ENCODE results near the gene PPM1A. TPM values are rescaled to one million over a fixed set of nuclear protein-coding genes. Genes with fewer than 3 reads are reported as not detected.

The PPM1A gene
- total RNA-seq, 2 experiments from 2014 or later, result 47.3 to 52.6 TPM

DNA sequence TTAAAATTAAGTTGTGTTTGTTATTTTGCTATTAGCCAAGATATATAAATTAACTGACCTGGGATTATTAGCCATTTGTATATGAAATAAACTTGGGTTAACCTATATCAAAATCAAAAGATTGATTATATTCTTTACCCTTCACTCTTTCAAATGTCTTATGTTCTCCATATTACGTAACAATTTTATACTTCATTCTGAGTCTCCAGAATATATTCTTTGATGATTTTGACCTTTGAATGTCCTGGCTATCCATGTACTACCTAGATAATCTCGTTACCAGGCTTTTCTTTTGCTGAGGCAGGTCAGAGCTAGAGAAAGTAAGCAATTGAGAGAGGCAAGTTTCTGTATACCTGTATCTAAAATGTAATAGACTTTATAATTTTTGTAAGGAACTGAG, 3.6 kb downstream of the PPM1A start:
- CTCF ChIA-PET, result no interaction called here

DNA sequence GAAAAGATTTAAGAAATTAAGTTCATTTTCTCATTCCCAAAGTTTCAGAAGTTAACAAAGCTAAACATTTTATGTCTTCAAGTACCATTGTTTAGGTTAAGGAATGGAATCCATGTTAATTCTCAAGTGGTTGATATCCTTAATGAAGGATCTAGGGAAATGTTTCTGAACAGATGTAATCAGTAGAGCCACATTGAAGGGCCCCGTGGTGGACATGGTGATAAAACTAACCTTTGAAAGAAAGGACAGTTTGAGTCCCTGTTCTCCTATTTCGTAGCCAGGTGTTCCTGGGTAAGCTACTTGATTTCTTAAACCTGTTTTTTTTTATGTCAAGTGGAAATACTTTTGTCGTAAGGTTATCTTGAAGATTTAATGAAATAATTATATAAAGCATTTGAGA, 4.6 kb downstream of the PPM1A start:
- ChIA-PET CTCF (no interaction called here), POLR2A (no interaction called here)

More for the DNA sequence above, 3.6 kb downstream of the PPM1A start:
- POLR2A ChIA-PET, result no interaction called here

DNA sequence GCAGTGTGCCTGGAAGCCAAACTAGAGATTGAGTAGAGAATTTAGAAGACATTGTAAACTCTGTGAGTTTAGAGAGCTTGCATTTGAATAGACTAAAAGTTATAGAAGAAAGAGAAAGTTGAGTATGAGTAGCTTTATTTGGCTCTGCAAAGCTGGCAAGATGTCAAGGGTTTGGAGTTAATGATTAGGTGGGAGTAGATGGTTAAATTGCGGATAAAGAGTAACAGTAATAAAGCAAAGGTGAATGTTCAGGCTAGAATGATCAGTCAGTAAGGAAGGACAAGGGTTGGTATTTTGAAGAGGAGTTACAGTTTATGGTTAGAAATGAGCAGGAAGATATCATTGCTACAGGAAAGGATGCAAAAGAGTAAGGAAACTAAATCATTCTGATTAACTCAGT, 5.2 kb downstream of the PPM1A start:
- POLR2A ChIA-PET, result no interaction called here
- CTCF ChIA-PET, result no interaction called here

DNA sequence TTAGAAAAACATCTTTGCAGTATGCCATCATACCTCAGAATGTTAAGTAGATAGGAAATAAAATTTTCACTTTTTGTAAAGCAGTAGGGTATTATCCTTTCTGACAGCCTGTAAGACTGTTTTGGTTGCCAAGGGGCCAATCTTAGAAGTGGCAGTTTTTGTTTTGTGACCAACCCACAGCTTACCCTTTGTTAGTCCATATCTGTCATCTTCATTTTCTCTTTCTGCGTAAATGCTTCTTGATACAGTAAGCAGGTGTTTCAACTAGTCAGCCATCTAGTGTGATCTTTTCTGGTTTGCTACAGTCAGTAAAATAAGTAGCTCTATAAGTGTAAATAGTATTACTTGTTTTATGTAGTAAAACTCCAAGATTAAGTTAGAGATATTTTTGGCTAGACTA, 8.8 kb downstream of the PPM1A start:
- ChIA-PET POLR2A (no interaction called here), CTCF (interaction anchor here (0.7 kb wide), 1 partner anchor 8 kb away, joined by 3 read pairs; no protein-coding TSS in a partner anchor)

DNA sequence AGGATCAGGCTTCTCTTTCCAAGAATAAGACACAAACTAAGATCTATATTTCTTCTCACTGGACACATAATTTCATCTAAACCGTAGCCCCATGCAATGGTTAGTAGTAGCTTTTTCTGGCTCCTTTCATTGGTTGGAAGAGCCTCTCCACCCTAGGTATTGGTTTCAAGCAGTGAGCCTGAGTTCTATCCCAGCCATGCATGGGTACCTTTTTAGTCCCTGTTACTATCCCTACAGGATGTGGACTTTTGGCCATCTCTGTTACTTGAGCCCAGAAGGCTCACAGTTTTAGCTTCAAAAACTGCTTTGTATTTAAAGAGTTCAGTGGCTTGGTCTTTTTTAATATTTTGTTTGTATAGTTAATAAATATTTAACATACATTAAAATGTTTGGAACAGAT, 16.1 kb downstream of the PPM1A start:
- ChIA-PET CTCF (interaction anchor here (1.1 kb wide), 1 partner anchor 14 kb away, joined by 3 read pairs; no protein-coding TSS in a partner anchor), POLR2A (no interaction called here)

DNA sequence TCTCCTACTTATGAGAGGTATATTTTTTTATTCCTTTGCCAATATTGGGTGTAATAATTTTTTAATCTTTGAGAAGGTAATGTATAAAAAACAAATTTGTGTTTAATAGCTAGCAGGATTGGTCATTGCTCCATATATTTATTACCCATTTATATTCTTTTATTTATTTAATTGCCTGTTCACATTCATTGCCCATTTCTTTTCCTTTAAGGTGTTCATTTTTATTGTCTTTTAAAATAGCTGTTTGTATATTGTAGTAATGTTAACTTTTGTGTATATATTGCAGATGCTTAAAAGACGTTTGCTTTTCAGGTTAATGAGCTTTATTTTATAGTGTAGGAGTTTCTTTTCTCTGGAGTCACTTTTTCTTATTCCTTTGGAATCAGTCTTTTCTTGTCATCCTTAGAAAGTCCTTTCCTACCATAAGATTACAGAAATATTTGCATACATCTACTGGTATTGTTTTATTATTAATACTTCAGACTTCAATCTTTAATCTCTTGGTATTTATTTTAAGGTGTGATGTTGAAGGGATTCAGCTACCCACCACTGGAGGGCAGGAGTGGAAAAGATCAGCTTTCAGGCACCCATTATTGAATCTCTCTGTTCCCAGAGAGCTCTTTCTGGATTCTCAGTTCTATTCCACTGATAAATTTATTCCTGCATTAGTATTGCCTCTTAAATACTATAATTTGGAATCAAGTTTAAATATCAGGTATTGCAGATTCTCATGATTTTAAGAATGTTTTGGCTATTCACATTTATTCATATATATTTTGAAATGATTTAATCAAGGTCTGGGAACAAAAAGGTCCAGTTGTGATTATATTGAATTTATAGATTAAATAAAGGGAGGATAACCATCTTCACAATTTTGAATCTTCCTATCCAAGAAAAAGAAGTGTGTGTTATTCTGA, 17.3 kb downstream of the PPM1A start:
- POLR2A ChIA-PET, result interaction anchor here (1.0 kb wide), 1 partner anchor 17 kb away, joined by 4 read pairs; the partner anchor contains the start of gene PPM1A

DNA sequence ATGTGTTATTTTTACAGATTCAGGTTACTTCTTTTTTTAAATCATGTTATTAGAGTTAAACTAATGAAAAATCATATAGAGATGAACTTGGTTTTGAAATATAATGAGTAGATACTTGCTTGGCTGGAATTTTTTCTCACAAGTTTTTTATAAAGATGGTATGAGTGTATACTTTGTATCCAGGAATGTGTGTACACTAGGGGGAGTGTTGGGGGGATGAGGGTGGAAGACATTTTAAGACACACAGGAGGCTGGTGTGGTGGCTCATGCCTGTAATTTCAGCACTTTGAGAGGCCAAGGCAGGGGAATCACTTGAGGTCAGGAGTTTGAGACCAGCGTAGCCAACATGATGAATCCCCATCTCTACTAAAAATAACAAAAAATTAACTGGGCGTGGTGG, 23.2 kb downstream of the PPM1A start:
- ChIA-PET POLR2A (no interaction called here), CTCF (no interaction called here)

More for the DNA sequence above, 17.3 kb downstream of the PPM1A start:
- CTCF ChIA-PET, result interaction anchor here (1.2 kb wide), 2 partner anchors 8 to 10 kb away, joined by 3 to 4 read pairs; no protein-coding TSS in a partner anchor

DNA sequence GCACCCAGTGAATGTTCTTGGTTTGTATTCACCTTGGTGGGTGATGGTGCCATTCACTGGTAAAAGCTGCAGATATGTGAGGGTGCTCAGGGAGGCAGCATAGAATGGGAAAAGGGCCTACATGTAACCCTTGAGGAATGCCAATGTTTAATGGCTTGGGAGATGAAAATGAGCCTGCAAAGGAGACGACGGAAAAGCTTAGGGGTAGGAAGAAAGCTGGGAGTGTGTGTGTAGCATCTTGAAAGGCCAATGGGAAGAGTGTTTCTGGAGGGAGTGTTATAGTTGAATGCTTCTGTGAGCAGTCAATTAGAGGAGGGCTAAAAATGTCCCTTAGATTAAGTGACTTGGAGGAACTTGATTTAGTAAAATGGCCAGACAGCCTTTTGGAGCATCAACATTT, 24.9 kb downstream of the PPM1A start:
- POLR2A ChIA-PET, result no interaction called here
- CTCF ChIA-PET, result no interaction called here

DNA sequence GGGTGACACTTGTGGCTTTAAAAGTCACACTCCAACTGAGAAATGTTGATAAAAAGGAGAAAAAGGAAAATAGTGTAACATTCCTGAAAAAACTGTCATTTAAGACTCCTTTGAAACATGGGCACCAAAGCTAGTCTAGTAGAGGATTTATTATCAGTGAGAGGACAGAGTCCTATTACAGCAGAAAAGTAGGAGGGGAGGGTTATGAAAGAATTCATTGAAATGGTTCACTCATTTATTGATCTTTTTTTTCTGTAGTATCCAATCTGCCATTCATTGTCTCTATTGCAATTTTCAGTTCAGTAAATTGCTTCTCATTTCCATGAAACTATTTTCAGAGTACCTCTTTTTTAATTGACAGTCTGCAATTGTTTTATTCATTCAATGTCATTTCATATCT, 25.4 kb downstream of the PPM1A start:
- ChIA-PET POLR2A (no interaction called here), CTCF (no interaction called here)

DNA sequence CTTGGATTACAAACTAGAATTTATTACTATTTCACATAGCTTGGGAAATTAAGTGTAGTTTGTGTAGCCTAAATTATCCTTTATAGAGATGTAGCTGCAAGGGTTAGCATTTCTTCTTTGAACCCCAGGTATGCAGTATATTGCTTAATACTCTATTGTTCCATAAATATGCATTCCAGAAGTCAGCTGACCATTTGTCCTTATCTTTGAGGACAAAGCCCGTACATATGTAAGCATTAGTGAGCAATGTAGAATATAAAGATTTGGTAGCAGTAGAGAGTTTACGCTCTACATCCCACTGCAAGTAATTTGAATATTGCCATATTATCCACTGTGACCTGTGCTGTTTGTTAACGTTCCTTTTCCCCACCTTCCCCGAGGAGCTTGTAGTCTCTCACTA, 26.9 kb downstream of the PPM1A start:
- ChIA-PET POLR2A (no interaction called here), CTCF (interaction anchor here (0.7 kb wide), 1 partner anchor 1925 kb away, joined by 4 read pairs; no protein-coding TSS in a partner anchor)

DNA sequence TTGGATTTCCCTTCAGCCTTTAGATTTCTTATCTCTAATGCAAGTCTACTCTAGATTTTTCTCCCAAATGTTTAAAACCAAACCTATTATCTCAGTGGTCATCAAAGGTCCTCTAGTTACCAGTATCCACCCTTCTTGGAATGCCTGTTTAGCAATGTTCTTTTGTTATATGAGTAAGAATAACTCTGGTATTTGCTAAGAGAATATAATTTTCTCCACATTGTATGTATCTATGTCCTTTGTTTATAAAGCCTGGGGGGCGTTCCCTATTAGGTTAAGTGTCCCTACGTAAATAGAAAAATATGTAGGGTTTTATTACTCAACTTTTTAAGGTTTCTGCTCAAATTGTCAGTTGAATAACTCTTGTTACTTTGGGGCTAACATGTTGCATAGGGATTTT, 27.3 kb downstream of the PPM1A start:
- POLR2A ChIA-PET, result no interaction called here
- CTCF ChIA-PET, result interaction anchor here (0.7 kb wide), 1 partner anchor 1926 kb away, joined by 4 read pairs; no protein-coding TSS in a partner anchor

DNA sequence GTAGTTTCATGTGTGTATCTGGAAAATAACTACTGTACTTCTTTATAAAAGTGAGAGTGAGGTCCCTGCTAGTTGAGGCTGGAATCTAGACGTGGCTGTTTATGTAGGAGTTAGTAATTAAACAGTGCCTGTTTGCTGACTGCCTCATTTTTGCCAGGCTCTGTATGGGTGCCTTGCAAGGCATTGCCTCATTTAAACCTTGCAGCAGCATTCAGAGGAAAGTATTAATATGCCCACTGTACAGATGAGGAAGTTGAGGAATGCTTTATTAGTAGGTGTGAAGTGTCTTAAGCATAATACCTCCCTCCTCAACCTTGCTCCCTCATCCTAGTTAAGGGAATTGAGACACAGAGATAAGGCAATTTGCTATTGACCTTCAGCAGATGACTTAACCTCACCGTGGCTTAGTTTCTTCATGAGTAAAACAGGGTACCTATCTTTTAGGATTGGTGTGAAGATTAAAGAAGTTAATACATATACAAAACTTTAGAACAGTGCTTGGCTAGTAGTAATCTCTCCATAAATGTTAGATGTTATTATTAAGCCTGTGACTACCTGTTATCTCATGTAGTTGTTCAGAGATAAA, 28.7 kb downstream of the PPM1A start:
- ChIA-PET CTCF (no interaction called here), POLR2A (no interaction called here)

DNA sequence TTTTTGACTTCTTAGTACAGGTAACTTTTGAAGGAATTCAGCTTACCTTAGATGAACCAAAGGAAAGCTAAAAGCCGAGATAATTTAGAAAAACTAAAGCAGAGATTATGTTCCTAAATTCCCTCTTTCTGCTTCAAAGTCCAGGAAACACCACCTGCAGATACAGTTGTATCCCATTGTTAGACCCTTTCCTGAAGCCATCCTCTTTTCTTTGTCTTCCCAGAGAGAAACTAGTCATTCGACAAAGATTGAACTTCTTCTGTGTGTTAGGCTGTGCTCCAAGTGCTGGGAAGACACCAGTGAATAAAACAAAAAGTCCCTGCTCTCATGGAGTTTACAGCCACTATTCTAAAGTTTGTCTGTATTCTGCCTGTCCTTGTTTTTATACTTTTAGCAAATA, 29.3 kb downstream of the PPM1A start:
- POLR2A ChIA-PET, result no interaction called here
- CTCF ChIA-PET, result no interaction called here

DNA sequence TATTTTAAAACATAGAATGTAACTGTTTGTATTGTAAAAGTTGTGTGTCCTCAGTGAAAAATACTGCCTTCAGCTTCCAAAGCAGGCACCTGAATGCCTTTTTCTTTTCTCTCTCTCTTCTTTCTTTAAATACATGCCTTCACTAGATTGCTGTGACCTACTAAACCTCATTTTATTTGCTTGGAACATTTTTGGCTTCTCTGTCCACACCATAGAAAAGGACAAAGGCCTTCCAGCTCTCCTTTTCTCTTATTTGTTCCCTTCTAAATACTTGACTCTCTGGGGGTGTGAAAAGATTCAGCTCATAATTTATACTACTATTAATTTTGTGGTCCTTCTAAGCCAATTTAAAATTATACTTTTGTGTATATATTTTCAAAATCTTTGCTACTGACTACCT, 38.4 kb downstream of the PPM1A start:
- POLR2A ChIA-PET, result no interaction called here
- CTCF ChIA-PET, result no interaction called here

DNA sequence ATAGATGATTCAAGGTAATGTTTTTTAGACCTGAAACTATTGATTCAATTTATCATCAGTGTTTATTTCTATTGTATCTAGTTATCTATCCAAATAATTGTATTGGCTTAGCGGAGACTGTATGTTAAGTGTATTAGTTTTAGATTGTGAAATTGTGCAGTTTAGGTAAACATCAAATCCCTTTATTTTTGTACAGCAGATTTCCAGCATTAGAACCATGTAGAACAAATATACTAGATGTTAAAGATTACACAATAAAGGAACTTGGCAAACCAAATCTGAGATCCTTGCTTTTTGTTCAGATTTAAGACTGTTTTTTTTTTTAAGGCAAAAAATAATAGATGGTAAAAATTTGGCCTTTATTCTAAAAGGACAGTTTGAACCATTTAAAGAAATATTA, 39.3 kb downstream of the PPM1A start:
- ChIA-PET POLR2A (no interaction called here), CTCF (no interaction called here)

DNA sequence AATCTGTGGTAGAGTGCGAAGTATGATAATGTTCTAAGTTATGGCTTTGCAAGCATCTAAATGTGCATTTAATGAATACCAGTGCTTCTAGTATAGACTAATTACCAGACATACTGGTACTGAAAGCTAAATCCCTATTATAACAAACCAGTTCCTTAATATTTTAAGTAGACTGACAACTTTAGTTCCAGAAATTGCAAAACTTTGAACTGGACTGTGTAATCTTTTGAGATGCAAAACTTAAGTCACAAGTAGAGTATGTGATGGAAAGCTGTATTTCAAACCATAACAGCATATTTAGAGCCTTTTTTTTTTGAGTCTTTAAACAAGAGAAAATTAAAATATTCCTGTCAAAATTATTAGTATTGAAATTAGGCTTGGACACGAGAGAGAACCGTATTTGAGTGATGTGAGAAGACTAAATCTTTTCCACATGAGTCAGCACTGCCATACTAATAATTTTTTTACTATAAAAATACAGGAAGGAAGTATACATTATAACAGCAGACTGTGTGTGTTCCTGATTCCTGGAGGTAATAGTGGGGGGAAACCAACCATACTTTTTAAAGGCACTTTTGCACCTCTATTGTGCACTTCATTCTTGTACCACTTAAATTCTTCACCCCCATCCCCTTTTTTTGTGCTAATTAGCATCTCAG, 45.5 kb downstream of the PPM1A start:
- CTCF ChIA-PET, result no interaction called here
- POLR2A ChIA-PET, result no interaction called here

DNA sequence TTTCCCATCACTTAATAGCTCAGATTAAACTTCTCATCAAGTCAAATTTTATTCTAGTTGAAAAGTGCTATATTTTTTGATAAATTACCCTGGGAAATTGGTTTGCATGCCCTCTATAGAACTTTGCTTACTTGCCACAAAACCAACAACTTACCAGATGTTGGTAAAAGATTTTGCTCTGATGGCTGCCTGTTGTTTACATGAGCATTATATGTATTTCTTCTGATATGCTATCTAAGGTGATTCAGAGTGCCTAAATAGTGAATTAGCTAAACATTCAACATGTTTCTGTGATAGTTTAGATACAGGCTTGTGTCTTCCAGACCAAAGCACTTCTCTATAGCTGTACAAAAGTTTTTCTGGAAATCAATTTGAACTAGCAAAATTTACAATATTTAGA, 51.0 kb downstream of the PPM1A start:
- CTCF ChIA-PET, result no interaction called here
- POLR2A ChIA-PET, result no interaction called here

DNA sequence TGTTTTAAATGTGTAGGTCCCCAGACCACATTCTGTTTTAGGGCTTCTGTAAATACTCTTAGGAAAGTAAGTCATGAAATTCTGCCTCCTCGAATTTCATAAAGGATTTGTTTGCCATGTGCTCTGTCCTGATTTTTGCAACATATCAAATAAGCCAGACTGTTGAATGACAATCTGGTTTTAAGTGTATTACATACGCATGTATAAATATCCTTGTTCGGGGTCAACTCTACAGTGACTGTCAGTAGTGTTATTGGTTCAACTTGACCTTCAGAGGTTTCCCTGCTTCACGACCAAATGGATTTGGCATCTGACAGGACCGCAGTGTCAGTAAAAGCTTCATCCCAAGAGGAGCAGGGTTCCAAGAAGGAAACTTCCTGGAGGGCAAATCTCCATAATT, 52.7 kb downstream of the PPM1A start:
- ChIA-PET CTCF (no interaction called here), POLR2A (no interaction called here)

DNA sequence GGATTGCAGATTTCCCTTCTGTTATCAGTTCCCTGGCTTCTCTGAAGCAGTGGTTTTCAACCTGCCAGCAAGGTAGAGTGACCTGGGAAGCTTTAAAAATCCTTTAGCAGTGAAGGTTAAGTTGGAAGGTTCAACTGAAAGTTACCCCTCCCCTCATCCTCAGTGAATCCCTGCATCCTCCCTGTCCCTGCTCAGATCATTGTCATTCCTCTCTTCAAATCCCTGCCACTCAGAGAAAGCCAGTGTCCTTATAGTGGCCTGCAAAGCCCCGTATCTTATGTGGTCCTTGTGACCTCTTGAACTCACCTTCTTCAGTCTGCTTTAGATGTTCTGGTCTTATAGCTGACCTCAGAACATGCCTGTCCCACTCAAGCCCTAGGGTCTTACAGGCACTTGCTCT, 53.6 kb downstream of the PPM1A start:
- POLR2A ChIA-PET, result no interaction called here
- CTCF ChIA-PET, result no interaction called here

DNA sequence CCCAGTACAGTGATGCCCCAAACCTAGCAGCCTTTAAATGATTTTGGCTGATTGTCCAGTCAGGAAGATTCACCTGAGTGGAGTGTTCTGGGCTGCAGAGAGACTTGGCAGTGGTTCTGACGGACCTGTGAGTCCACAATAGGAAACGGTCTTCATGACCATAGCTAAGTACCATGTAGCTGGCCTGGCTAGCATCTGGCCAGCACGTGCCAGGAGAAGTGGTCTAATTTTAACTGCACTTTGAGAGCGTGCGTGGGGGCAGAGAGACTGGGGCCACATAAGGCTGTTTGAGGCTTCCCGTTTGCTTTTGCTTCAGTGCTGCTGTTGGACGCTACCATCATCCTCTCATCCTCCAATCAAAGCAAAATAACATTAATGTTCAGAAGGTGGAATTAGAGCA, 54.7 kb downstream of the PPM1A start:
- ChIA-PET POLR2A (no interaction called here), CTCF (no interaction called here)

DNA sequence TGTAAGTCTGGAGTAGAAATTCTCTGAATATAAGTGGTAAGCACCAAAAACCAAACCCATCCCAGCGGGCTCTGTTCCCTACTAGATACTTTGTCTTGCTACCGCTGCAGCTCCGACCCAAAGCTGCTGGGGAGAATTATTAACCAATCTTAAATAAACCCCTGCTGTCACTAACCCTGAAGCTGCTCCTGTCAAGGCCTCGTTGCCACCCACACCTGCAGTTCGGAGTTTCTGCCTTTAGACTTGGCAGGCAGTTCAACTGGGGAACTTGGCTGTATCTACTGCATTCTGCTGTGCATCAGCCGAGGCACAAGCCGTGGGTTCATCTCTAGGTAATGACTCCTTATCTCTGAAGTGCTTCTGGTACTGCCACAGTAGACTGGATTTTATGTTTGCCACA, 55.5 kb downstream of the PPM1A start:
- ChIA-PET CTCF (no interaction called here), POLR2A (no interaction called here)

Measured in activated CD8-positive, alpha-beta memory T cell treated with anti-CD3 and anti-CD28 coated beads for 36 hours (primary cell).